HG03558 (cell line): ENCODE results near the gene PRKAG1.

Source experiments
- ATAC-seq: cut with Tn5 transposase; IDR thresholded peaks from one replicate; pipeline ENCODE4 v1.9.1; 2021; ENCODE audit warnings: moderate number of reproducible peaks; ENCODE audit not compliant: unreplicated experiment; ENCODE audit errors: extremely low read depth

PRKAG1 gene

DNA sequence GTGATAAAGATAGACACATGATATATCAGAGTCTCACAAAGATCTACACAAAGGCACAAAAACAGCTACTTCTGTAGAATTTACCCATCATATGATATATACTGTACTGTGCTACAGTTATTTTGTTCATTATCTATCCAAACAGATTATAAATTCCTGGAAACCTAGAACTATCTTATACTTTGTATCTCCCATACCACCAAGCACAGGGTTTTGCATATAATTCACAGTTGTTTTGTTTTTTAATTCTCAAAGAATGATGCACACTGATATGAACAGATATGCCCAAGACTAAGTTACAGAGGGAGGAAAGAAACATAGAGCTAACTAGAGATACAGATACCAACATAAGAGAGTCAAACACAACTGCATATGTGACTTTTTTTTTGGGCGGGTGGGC, 3.4 kb downstream of the PRKAG1 start:
- no peak for ATAC-seq

- no peak for ATAC-seq
Measured at GRCh38 chr12:49014547-49014946, 4.0 kb downstream of the PRKAG1 start.

DNA sequence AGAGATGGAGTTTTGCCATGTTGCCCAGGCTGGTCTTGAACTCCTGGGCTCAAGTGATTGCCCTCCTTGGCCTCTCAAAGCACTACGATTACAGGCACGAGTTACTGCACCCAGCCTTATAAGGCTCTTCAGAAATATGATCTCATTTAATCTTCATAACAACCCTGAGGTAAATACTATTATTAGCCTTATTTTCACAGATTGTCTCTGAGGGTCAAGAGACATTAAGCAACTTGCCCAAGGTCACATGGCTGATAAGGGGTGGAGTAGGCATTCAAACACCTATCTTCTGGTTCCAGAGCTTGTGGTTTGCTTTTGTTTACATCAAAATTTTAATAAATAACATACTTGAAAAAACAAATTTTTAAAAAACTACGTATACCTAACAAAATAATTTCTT, 5.1 kb downstream of the PRKAG1 start:
- ATAC-seq = no peak

- ATAC-seq = no peak
Measured at GRCh38 chr12:49012739-49013138, 5.8 kb downstream of the PRKAG1 start.

DNA sequence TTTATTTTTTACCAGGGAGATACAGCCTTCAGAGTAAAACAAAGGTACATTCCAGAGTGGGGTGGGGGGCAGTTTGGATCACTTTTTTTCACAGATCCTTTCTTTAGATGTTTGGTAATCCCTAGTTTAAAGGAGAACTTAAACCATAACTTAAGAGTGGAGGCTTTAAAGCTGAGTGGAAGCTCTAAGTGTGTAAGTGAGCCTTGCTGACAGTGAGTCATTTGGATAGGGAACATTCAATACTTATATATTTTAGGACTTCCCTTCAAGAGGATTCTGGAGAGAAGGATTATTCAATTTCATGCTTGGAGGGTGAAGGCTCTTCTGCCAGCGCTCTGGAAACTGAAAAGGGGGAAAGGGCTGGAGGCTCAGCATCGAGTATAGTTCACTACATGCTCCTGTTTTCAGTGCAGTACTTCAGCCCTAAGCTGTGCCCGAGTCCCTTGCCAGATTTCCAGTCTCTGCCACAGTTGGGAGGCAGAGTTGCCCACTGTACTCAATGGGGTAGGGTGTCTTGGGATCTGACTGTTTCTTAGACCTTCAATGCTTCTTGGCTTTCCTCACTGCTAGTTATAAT, 8.4 kb downstream of the PRKAG1 start:
- no peak for ATAC-seq

DNA sequence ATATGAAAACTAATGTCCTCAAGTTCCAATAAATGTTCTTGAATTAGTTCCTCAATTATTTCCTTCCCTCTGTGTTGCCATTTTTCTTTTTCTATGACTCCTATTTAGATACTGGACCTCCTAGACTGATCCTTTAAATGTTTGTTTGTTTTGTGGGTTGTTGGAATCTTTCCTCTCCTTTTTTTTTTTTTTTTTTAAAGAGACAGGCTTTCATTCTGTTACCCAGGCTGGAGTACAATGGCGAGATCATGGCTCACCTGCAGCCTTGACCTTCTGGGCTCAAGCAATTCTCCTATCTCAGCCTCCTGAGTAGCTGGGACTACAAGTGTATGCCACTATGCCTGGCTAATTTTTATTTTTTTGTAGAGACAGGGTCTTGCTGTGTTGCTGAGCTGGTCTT, 9.6 kb downstream of the PRKAG1 start:
- ATAC-seq = no peak

- ATAC-seq = no peak
Measured at GRCh38 chr12:49000346-49000745, 18.2 kb downstream of the PRKAG1 start.

DNA sequence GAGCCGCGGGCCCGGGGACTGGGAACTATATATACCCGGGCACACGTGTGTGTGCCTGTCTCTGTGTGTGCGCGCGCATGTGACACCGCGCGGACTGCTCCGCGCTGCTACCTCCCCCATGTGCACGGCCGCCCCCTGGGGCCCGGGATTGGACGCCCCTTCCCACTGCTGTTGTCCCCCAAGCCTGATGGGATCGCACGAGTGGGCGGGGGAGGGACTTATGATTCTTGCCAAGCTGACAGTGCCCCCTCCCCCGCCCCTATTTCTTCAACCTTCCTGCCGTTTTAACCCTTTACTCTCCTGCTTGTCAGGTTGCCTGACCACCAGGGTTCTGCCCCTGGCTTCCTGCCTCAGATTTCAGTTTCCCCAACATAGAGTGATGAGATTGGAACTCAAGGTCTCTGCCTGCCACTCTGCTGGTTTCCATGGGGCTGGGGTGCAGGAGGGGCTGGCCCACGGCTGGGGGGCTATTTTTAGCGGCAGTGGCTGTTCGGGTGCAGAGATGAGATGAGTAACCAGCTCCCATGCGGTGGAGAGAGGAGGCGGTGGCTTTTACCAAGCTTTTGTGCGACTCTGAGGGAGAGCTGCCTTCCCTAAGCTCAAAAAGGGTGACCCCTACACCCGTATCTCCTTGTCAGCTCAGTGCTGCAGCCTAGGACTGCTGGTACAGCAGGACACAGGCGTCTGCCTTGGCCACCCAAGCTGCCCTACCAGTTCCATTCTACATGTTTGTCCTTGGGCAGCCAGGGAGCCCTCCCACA, 19.0 kb downstream of the PRKAG1 start, which contains the start of gene DDN:
Gene DDN, minus strand, starts transcription at position 5 of the 761 bp plus-strand sequence. CDS start 88 bp downstream, outside the sequence.
- no peak for ATAC-seq

- ATAC-seq = no peak
Measured at GRCh38 chr12:48998497-48999353, 19.9 kb downstream of the PRKAG1 start.

- no peak for ATAC-seq
Measured at GRCh38 chr12:48997719-48998496, 20.7 kb downstream of the PRKAG1 start.

- ATAC-seq = no peak
Measured at GRCh38 chr12:48996794-48997718, 21.5 kb downstream of the PRKAG1 start.

GRCh38 chr12:48995086-48995879, 23.3 kb downstream of the PRKAG1 start:
- no peak for ATAC-seq

- no peak for ATAC-seq
Measured at GRCh38 chr12:48994224-48995085, 24.1 kb downstream of the PRKAG1 start.

DNA sequence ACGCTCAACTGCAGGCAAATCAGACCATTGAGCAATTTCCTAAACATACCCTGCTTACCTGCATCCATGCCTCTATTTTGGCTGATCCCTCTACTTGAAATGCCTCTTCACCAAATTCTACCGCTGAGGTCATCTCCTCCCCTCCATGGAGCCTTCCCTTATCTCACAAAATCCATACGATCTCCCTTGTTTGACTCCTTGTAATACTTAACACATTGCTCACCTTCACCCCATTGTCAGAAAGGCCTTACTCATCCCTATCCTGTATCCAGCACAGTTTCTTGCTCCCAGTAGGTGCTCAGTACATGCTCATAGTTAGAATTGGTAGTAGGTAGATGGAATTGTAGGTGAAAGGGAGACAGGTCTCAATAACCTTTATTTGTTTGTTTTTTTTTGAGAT, 24.8 kb downstream of the PRKAG1 start:
- ATAC-seq = no peak

DNA sequence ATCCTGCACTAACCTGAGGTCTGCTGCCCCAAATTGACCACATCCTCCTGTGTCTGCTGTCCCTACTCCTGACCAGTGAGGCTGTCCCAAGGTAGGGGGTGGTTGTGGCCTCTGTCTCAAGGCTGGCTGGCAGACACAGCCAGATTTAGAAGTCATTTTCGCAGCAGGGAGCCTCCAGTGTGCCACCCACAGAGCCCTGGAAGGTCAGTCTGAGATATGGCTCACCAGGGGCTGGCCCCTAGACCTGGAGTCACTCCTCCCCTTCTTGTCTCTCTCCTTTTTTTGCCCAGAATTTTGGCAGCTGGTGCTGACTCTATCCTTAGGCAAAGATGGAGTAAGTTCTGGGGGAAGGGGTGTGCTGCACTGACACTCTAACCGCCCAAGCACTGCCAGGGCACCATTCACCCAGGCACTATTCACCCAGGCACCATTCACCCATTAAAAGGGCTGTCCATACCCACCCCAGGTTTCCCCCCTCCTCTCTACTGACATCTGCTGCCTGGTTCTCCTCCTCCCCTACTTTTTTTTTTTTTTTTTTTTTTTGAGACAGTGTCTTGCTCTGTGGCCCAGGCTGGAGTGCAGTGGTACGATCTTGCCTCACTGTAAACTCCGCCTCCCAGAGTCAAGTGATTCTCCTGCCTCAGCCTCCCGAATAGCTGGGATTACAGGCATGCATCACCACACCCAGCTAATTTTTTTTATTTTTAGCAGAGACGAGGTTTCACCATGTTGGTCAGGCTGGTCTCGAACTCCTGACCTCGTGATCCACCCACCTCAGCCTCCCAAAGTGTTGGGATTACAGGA, 27.1 kb downstream of the PRKAG1 start:
- ATAC-seq = no peak

GRCh38 chr12:48990552-48990951, 28.0 kb downstream of the PRKAG1 start:
- ATAC-seq = no peak
